Body of pancreas (tissue), 4 donors: ENCODE measurements around the gene WHRN.

Source experiments
- POLR2A ChIP-seq, 3 donors: fragments of 450-650 bp; IDR thresholded peaks; one replicate each; pipeline ENCODE4 v1.6.1; 2016; ENCODE audit warnings: antibody characterized with exemption in 3 of 3, mild to moderate bottlenecking in 2 of 3
- TF ChIP-seq, protein P1 (sequence below), 7 experiments: fragments of 450-650 bp in 4 of 7; fragments of 200-600 bp in 3 of 7; sonication (generic) in 3 of 7; IDR thresholded peaks; one replicate each; pipeline ENCODE4 v1.5.1; 2016 to 2019; ENCODE audit warnings: antibody characterized with exemption in 7 of 7

GRCh38 chr9:114492991-114493390 lies 12.3 kb downstream of the WHRN start:
- TF ChIP-seq, protein P1, sequence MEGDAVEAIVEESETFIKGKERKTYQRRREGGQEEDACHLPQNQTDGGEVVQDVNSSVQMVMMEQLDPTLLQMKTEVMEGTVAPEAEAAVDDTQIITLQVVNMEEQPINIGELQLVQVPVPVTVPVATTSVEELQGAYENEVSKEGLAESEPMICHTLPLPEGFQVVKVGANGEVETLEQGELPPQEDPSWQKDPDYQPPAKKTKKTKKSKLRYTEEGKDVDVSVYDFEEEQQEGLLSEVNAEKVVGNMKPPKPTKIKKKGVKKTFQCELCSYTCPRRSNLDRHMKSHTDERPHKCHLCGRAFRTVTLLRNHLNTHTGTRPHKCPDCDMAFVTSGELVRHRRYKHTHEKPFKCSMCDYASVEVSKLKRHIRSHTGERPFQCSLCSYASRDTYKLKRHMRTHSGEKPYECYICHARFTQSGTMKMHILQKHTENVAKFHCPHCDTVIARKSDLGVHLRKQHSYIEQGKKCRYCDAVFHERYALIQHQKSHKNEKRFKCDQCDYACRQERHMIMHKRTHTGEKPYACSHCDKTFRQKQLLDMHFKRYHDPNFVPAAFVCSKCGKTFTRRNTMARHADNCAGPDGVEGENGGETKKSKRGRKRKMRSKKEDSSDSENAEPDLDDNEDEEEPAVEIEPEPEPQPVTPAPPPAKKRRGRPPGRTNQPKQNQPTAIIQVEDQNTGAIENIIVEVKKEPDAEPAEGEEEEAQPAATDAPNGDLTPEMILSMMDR (IDR thresholded peaks at IDR 0.05), result no peak
- TF ChIP-seq POLR2A (IDR thresholded peaks at IDR 0.05), result no peak
